GM21619 (cell line): ENCODE measurements around the gene SHC2.
"Not testable (repeated sequence)": the region's sequence is repeated elsewhere in the genome, so short reads cannot be mapped to it uniquely, and the experiment has no call there.

Experiments used
- ATAC-seq: cut with Tn5 transposase; IDR thresholded peaks from one replicate; pipeline ENCODE4 v1.9.1; 2021; ENCODE audit not compliant: unreplicated experiment

The SHC2 gene

DNA sequence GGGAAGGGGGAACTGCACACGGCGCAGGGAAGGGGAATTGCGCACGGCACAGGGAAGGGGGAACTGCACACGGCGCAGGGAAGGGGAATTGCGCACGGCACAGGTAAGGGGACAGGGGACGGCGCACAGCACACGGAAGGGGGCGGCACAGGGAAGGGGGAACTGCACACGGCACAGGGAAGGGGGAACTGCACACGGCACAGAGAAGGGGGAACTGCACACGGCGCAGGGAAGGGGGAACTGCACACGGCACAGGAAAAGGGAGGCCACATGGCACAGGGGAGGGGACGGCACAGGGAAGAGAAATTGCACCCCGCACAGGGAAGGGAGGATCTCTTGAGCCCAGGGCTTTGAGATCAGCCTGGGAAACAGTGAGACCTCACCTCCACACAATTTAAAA lies 33.2 kb downstream of the SHC2 start:
- ATAC-seq: not testable (repeated sequence)

DNA sequence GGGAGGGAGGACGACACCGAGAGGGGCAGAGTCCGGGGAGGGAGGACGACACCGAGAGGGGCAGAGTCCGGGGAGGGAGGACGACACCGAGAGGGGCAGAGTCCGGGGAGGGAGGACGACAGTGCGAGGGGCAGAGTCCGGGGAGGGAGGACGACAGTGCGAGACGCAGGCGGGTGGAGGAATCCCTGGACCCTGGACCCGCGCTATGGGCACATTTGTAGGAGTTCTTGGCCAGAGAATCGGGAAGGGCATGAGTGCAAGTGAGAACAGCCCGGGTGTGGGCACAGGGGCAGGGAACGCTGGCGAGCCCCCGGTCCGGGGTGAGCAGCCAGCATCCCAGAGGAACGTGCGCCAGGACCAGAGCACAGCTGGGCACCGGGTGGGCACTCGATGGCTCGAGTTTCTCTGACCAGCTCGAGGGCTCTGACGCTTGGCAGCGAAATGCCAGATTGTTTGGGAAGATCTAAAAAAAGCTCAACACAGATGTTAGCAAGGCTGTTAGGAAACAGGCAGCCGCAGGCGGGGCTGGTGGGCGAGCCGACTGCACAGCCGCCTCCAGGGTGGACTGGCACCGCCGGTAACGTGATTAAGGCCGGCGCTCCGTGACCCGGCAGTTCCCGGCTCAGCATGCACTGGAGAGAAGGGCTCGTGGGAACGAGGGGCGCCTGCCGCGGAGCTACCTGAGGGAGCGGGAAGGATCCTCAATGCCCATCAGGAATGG lies 33.9 kb downstream of the SHC2 start:
- no peak for ATAC-seq

DNA sequence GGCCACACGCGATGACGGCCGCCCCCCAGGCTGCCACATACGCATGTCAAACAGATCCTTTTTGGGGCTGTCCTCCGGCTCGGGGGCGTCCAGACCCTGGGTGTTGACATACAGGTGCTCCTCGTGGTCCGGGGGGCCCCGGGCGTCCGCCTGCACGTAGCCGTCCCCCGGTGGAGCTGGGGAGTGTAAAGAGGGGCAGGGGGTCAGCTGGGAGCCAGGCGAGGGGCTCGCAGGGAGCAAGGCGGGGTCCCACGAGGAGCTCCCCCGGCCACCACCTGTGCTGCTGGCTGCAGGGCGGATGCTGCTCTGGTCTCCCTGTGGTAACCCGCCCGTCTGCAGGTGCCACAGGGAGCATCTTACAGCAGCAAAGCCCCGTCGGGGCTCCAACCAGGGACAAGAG lies 35.8 kb downstream of the SHC2 start:
- no peak for ATAC-seq

DNA sequence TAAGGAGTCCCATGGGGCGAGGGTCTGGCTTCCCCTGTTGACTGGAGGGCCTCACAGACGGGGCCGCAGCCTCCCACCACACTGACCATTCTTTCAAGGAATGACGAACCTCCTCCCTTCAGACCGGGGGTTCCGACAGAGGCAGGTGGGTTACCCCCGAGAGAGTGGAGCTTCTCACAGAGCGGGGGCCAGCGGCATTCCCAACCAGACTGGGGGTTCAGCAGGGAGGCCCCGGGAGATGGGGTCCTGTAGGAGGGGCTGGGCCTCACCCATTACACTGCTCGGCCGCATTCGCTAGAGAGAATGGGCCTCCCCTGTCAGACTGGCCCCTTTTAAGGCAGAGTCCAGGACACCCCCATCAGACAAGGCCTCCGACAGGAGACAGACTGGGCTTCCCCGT lies 36.3 kb downstream of the SHC2 start:
- no peak for ATAC-seq

DNA sequence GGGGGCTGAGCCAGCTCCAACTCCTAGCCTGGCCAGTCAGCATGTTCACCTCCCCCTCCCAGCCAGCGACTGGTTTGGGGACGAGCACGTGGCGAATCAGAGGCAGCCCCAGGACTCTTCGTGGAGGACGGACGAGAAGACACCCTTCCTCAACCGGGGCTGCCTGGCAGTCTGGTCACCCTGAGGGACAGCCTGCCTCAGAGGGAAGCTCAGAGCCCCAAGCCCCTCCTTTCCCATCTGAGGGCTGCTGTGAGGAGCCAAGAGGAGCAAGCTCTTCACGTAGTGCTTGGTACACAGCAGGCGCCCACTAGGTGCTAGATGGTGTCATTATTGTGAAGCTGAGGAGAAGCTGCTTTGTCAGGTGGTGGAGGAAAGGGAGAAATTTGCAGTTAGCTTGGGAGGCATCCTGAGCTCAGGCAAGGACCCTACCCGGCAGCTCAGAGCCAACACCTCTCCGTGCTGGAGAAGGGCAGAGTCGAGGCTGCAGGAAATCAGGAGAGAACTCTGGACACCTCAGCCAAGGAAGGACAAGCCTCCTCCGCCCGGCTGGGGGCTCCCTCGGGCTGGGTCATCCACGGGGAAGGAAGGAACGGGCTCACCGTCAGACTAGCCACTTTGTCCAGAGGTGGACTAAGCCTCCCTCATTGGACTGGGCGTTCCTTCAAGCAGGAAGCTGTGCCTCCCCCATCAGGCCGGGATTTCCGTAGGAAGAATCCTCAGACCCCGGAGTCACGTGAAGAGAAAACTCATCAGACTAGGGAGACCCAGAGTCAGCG lies 37.0 kb downstream of the SHC2 start:
- no peak for ATAC-seq

DNA sequence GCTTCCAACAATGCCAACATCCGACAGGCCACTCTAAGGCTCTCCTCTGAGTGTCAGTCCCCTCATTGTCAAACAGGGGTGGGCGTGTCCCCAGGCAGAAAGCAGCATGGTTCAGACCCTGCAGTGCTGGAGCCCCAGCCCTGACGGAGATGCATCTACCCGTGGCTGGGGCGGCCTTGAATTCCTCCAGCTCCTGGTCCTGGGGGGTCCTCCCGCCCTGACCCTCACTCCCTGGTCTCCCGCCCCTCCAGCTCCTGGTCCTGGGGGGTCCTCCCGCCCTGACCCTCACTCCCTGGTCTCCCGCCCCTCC lies 38.0 kb downstream of the SHC2 start:
- not testable (repeated sequence) for ATAC-seq

DNA sequence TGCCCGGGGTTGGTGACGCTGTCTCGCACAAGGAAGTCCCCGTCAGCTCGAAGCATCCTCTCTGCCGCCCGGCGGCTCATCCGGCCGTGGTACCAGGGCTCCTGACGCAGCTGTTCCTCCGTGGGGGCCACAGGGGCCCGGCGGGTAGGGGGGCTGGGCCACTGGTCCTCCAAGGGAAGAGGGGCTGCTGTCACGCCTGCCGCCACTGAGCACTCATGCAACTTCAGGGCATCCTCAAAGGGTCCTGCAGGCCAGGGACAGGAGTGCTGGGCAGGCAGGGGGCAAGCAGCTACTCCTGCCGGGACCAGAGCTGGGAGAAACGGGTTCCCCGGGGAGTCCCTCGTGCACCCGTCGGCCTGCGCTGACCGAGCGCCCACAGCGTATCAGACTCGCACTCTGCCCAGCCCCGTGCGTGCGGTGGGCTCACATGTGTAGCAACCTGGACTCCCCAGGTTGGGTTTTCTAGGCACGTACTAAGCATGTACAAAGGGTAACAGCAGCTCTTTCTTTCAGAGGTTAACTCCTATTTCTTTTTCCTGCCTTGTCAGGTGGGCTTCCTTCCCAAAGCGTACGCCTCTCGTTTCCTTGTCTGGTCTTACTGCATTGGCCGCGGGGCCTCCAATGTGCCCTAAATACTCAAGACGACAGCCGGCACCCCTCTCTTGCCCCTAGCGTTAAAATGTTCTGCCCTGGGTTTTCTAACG lies 38.5 kb downstream of the SHC2 start:
- ATAC-seq: no peak

DNA sequence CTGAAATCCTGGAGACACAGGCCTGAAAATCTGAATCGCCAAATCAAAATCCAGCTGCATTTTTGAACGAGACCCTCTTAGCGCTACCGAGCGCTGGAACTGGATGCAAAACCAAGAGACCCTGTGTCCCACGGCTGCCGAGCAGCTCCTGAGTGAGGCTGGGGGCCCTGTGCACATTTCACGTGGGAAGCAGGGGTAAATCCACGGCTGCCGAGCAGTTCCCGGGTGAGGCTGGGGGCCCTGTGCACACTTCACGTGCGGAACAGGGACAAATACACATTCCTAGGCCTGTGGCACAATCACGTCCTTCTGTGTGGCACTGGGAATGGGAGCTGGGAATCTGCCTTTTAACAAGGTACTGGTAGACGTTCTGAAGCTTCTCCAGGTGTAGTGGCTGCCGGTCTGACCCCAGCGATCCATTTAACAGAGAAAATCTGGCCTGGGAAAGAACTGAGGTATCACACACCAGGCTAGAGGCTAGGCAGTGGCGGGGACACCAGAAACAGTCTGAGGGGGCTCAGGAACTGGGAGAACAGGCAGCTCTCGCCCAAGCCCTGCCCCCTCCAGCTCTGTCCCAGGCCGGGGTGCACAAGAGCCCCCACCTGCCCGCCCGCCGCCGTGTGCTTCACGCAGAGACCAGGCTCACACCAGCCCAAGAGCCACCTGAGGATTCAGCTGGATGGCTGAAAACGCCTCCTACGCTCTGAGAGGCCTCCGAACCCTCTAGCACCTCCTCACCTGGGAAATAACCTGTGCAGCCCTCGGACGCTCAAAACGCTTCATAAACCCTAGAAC lies 40.9 kb downstream of the SHC2 start:
- ATAC-seq: no peak

DNA sequence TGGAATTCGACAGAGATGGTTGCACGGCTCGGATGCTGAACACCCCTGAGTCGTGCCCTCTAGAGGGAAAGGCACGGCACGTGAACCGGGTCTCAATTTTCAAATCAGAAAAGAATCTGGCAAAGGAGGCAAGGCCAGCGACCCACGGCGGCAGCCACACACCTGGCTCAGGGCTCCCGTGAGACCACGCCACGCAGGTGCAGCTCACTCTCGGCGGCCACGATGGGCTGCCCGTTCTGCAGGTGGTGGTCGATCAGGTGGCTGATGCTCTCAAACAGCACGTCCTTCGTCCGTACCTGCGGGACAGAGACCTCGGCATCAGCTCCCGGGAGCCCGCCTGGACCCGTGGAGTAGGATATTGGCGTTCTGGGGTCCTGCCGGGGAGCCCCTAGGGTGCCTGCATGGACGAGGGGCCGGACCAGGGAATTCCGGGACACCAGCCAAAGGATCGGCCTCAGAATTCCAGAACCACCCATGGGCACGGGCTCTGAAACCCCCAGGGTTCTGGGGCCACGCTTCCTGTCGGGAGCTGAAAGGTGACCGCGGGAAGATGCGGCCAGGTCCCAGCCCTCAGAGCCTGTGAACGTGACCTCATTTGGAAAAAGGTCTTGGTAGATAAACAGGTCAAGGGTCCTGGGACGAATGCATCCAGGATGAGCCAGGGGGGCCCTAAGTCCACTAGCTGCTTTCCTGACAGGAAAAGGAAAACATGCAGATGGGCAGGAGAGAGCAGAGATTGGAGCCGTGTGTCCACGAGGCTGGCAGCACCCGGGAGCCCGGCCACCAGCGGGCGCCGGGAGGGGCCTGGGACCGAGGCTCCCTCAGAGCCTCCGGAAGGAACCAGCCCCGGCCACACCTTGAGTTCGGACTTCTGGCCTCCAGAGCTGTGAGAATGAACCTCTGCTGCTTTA lies 41.8 kb downstream of the SHC2 start:
- ATAC-seq: no peak

DNA sequence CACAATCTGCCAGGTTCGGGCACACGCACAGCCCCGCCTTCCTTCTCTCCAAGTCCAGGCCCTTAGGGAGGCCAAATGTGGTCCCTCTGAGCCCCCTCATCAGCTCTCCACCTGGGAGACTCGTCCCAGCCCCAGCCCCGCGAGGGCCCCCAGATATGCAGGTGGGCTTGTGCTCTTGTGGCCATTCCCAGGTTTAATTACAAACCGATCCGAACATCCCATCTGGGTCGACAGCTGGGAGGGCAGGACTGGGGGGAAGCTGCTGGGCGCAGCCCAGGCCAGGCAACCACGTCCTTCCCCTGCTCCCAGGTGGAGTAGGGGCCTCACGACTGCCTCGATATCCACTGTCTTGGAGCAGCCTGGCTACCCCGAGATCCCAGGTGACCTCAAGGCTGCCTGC lies 44.4 kb downstream of the SHC2 start:
- no peak for ATAC-seq

DNA sequence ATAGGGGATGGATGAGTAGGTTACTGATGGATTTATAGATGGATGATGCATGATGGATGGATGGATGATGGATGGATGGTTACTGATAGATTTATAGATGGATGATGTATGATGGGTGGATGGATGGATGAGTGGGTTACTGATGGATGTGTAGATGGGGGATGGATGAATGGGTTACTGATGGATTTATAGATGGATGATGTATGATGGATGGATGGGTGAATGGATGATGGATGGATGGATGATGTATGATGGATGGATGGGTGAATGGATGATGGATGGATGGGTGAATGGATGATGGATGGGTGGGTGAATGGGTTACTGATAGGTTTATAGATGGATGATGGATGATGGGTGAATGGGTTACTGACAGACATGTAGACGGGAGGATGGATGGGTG lies 45.5 kb downstream of the SHC2 start:
- ATAC-seq: no peak

DNA sequence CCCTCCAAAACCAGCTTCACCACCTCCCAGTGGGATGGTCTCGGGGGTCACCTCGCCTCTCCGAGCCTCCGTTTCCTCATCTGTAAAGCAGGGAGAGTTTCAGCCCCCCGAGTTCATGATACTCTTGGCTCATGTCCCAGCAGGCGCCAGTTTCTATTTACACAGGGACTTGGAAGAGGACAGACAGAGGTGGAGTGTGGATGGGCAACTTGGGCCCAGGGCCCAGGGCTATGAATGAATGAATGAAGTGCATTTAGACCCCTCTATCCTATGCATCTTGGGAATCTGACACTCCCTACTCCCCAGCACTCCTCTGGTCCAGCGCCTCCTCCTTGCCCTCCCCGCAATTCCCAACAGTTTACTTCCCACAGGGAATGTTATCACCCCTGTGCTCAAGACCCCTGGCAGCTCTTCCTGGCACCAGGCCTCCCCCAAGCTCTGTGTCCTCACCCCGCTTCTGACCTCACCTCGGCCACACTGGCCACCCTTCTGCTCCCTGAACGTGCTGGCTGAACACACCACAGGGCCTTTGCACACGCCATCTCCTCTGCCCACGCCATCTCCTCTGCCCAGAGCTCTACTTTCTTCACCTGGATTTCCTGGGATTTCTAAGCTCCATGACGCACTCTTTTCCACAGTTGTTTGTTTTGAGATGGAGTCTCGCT lies 46.9 kb downstream of the SHC2 start:
- no peak for ATAC-seq

DNA sequence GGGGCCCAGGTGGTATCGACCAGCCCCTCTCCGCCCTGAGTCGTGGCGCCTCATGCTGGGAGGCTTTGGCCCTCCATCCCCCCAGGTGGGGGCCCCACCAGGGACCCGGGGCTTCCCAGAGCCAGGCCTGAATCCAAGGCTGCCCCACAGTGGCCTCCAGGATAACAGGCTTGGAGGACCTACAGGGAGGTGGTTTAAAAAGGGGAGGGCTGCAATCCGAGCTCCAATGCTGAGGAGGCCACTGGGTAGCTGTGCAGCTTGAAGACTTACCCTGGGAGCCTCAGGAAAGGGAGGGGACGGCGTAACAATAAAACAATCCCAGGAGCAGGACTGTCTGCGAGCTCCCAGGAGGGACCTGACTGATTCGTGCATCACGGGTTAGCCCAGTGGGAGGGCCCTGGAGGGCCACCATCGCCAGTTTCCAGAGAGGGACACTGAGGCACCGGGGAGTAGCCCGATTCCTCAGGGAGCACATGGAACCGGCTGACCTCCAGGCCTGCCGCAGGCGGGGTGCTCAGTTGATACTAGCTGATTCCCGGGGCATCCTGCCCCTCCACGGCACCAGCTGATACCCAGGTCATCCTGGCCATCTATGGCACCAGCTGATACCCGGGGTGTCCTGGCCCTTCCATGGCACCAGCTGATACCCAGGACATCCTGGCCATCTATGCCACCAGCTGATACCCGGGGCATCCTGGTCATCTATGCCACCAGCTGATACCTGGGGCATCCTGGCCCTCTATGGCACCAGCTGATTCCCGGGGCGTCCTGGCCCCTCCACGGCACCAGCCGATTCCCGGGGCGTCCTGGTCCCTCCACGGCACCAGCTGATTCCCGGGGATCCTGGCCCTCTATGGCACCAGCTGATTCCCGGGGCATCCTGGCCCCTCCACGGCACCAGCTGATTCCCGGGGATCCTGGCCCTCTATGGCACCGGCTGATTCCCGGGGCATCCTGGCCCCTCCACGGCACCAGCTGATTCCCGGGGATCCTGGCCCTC lies 48.2 kb downstream of the SHC2 start:
- ATAC-seq: no peak

DNA sequence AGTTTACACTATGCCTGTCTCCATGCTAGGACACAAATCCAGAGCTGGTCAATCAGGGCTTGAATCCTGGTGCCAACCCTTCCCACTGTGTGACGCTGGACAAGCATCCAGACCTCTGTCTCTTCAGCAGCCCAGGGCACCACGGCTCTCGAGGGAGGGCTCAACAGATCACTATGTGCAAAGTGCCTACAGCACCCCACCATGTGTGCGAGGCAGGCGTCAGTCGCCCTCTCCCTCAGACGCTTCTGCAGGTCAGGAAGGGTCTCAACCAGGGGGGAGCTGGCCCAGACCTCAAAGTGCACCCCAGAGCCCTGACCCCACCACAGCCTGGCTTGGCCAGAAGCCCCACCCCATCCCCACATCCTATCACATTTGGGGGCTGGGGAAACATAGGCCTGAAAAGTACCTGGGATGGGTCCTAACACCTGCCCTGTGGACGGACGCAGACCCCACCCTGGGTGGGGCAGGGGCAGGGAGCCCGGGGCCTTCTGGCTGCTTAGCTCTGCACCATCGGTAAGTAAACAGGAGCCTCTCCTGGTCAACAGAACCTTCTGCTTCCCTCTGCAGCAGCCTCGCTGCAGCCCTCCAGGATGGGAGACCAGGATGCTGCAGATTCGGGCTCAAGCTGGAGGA lies 49.0 kb downstream of the SHC2 start:
- no peak for ATAC-seq

DNA sequence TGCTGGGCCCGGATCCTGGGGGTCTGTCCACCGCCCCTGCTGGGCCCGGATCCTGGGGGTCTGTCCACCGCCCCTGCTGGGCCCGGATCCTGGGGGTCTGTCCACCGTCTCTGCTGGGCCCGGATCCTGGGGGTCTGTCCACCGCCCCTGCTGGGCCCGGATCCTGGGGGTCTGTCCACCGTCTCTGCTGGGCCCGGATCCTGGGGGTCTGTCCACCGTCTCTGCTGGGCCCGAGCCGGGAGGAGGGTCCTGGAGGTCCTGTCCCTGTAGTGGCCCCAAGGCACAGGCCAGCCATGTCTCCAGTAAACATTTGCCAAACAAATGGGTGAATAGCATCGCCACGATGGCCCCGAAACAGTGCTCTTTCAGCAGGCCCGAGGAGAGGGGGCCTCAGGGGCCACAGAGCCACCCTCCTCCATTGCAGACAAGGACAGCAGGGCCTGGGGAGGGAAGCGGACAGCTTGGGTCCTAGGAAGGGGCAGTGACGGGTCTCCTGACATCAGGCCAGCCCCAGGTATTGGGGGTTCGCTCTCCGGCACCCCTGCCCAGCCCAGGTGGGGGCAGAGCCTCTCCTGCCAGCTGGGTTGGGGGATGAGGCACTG lies 49.6 kb downstream of the SHC2 start:
- ATAC-seq: not testable (repeated sequence)

DNA sequence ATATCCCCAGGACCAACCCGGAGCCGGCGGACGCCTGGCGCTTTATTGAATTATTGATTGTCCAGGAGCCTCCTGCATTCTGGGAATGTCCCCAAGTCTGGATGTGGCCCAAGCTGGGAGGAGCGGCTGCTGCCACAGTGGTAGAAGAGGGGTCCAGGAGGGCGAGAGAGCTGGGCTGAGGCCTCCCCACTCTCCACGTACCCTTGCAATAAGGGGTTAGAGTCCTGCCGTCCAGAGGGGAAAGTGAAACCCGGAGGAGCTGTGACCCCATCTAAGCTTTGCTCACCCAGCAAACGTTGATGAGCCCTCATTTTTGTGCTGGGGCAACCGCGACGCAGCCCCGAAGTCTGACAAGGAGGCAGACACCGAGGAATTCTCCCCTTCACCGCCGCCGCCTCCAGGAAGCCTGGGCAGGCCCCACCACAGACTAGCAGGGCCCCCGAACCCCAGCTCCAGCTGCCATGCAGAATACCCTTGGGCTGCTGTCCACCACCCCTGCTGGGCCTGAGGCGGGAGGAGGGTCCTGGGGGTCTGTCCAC lies 50.5 kb downstream of the SHC2 start:
- no peak for ATAC-seq

DNA sequence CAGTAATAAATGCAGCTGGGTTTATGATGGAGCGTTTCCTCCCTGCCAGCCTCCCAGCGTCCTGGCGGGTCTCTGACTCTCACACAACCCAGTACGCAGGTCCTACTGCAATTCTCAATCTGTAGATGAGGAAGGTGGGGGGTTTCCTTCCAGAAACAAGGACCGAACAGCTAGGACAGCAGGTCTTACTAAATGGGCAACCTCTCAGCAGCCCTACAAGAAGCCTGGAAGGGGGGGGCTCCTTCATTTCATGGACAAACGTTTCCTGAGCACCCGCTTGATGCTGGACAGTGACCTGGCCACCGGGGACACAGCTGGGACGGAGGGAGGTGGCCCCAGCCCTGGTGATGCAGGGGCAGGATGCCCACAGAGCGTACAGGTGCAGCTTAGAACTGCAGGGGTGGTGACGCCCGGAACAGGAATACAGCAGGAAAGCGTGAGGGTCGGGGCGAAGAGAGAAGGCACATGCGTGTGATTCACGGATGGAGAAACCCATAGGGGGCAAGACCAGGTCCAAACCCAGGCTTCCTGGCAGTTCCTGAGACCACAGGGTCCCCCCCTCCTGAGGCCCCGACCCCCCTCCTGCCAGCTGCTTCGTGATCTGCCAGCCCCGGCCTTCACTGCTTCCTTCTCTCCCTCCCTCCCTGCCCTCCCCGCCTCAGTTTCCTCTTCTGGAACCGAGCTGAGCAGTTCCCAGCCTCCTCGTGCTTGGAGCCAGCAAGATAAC lies 51.2 kb downstream of the SHC2 start:
- no peak for ATAC-seq
